ENCODE results near the gene FAAH. TPM values are rescaled to one million over a fixed set of nuclear protein-coding genes. Genes with fewer than 3 reads are reported as not detected.

The FAAH gene
- total and polyA plus RNA-seq, 10 of the 15 experiments (the other 5 are each of a cell fraction or from before 2014, with no cell fraction given) = 0.07 to 2.5 (median 0.64) TPM; not detected in 1

GRCh38 chr1:46412893-46413595 lies 18.9 kb downstream of the FAAH start:
- Histone ChIP-seq H3K4me2 (ENCODE audit: control insufficient read depth, insufficient read depth) (no peak overlapping the region), H3K9ac (ENCODE audit: control insufficient read depth, insufficient read depth, low read length) (no peak overlapping the region), H2AFZ (ENCODE audit: control insufficient read depth, low read depth, low read length) (no peak overlapping the region), H3K79me2 (ENCODE audit: control insufficient read depth, insufficient read depth, low read length) (no peaks in the 10 kb centered on the region), H3K27me3 (replicated peaks in 1 of 2; ENCODE audit: control insufficient read depth in 2 of 2, insufficient read depth in 2 of 2, low read length in 1 of 2) (no peaks in the 10 kb centered on the region), H3K36me3 (ENCODE audit: control insufficient read depth in 2 of 2, insufficient read depth in 2 of 2, low read length in 1 of 2) (no peaks in the 10 kb centered on the region), H3K4me1 (ENCODE audit: control insufficient read depth, insufficient read depth, low read length) (no peaks in the 10 kb centered on the region), H4K20me1 (ENCODE audit: control insufficient read depth, insufficient read depth) (no peaks in the 10 kb centered on the region), H3K4me3 (no peak overlapping the region), H3K27ac (ENCODE audit: control insufficient read depth, insufficient read depth) (no peak overlapping the region), H3K9me3 (replicated peaks; ENCODE audit: control insufficient read depth, insufficient read depth, low read length) (no peaks in the 10 kb centered on the region; the same call in 2 of the 3 replicates)
- ChIA-PET POLR2A (no interaction called here), SMC1A (ENCODE audit: uncharacterized antibody, unreplicated experiment) (no interaction called here), RAD21 (ENCODE audit: unreplicated experiment) (no interaction called here), CTCF (interaction anchor here (1.1 to 1.3 kb wide), 2 partner anchors 64 to 80 kb away, joined by 3 read pairs; no protein-coding TSS in a partner anchor)
- 48% methylated on average over 13 of the region's 13 CpGs for WGBS (ENCODE audit: insufficient coverage, insufficient replicate concordance, low lambda C conversion rate, missing lambda C conversion rate)
- intact Hi-C loops (cut with micrococcal nuclease; ENCODE audit: unreplicated experiment) (no loop called here), in situ Hi-C loops (cut with MboI) (no loop called here)
- FAIRE-seq (no peak), DNase-seq (ENCODE audit: low read depth, low spot score) (no peak), ATAC-seq (peak; percentile 14; the same call in 2 of the 3 replicates)
- TF ChIP-seq CHD4 (IDR thresholded peaks at IDR 0.05) (no peak), HCFC1 (IDR thresholded peaks at IDR 0.05; ENCODE audit: low read length) (no peak), TAF1 (IDR thresholded peaks at IDR 0.05; ENCODE audit: borderline replicate concordance, low read depth, low read length) (no peak), TBL1XR1 (IDR thresholded peaks at IDR 0.05; ENCODE audit: low read depth, low read length) (no peak), BHLHE40 (IDR thresholded peaks at IDR 0.05; ENCODE audit: borderline replicate concordance in 1 of 2, low read depth in 2 of 2, low read length in 1 of 2) (no peak), SPI1 (IDR thresholded peaks at IDR 0.05; ENCODE audit: borderline replicate concordance, insufficient read depth, low read depth, low read length) (no peak), IRF4 (IDR thresholded peaks at IDR 0.05; ENCODE audit: low read depth, low read length) (no peak), PKNOX1 (IDR thresholded peaks at IDR 0.05) (no peak), RAD51 (IDR thresholded peaks at IDR 0.05) (no peak), IKZF2 (IDR thresholded peaks at IDR 0.05) (no peak), CHD2 (IDR thresholded peaks at IDR 0.05; ENCODE audit: borderline replicate concordance, low read depth, low read length) (no peak), STAT3 (IDR thresholded peaks at IDR 0.05; ENCODE audit: low read depth, low read length) (no peak), NFYA (IDR thresholded peaks at IDR 0.05; ENCODE audit: borderline replicate concordance, low read depth, low read length) (no peak)
- TF ChIP-seq, protein P1, sequence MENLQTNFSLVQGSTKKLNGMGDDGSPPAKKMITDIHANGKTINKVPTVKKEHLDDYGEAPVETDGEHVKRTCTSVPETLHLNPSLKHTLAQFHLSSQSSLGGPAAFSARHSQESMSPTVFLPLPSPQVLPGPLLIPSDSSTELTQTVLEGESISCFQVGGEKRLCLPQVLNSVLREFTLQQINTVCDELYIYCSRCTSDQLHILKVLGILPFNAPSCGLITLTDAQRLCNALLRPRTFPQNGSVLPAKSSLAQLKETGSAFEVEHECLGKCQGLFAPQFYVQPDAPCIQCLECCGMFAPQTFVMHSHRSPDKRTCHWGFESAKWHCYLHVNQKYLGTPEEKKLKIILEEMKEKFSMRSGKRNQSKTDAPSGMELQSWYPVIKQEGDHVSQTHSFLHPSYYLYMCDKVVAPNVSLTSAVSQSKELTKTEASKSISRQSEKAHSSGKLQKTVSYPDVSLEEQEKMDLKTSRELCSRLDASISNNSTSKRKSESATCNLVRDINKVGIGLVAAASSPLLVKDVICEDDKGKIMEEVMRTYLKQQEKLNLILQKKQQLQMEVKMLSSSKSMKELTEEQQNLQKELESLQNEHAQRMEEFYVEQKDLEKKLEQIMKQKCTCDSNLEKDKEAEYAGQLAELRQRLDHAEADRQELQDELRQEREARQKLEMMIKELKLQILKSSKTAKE (IDR thresholded peaks at IDR 0.05; ENCODE audit: low read depth, poor library complexity, severe bottlenecking) = no peak
- BruUV-seq (replicated peaks) = no TSS peak
